ENCODE measurements around the gene TXN. TPM values are rescaled to one million over a fixed set of nuclear protein-coding genes. Genes with fewer than 3 reads are reported as not detected.

The TXN gene
- total RNA-seq, 3 donors from 2014 or later, result 96.7 to 196 (median 145) TPM

DNA sequence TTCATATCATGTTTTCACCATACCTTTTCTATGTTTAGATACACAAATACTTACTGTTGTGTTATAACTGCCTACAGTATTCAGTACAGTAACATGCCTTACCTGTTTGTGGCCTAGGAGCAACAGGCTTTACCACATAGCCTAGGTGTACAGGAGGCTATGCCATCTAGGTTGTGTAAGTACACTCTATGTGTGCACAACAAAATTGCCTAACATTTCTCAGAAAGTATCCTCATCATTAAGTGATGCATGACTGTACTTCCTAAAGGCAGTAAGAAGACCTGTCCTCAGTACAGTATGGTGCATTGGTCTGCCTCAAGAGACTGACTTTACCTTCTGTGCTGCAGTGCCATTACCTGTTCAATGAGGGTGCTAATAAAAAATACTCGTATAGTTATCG is 7.9 kb downstream of the TXN start:
- no peak for DNase-seq (ENCODE audit: low spot score in 2 of 2)
- intact Hi-C loops (cut with DNase I; ENCODE audit: low total_unique reads), result no loop called here
- H3K36me3 ChIP-seq, result no peaks in the 10 kb centered on the region
- H3K27me3 ChIP-seq, result no peaks in the 10 kb centered on the region
- H3K9me3 ChIP-seq, result no peaks in the 10 kb centered on the region
- TF ChIP-seq POLR2A (IDR thresholded peaks at IDR 0.05), result no peak
- TF ChIP-seq, protein P1, sequence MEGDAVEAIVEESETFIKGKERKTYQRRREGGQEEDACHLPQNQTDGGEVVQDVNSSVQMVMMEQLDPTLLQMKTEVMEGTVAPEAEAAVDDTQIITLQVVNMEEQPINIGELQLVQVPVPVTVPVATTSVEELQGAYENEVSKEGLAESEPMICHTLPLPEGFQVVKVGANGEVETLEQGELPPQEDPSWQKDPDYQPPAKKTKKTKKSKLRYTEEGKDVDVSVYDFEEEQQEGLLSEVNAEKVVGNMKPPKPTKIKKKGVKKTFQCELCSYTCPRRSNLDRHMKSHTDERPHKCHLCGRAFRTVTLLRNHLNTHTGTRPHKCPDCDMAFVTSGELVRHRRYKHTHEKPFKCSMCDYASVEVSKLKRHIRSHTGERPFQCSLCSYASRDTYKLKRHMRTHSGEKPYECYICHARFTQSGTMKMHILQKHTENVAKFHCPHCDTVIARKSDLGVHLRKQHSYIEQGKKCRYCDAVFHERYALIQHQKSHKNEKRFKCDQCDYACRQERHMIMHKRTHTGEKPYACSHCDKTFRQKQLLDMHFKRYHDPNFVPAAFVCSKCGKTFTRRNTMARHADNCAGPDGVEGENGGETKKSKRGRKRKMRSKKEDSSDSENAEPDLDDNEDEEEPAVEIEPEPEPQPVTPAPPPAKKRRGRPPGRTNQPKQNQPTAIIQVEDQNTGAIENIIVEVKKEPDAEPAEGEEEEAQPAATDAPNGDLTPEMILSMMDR (IDR thresholded peaks at IDR 0.05), result no peak
- TF ChIP-seq POLR2AphosphoS5 (IDR thresholded peaks at IDR 0.05), result no peak
- peaks cover 0 to under 1% of the 10 kb centered on the region in 2 donors for H3K4me1 ChIP-seq
- no peak overlapping the region for H3K4me3 ChIP-seq
- no peak overlapping the region for H3K27ac ChIP-seq

DNA sequence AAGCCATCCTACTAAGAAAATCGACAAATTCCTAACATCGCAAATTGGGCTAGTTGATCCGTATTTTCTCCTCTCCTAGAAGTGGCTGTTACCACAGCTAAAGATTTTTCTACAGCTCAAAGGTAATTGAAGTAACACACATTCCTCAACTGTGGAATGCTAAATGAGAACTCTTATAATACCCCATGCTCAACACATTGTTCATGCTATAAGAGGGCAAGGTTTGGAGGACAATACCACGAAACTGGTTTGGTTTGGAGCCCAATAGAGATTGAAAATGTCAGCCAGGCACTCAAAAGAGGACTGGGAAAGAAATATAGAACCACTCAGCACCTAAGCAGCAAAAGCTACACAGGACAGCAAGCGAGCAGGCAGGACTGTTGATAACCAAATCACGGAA is 10.1 kb downstream of the TXN start:
- TF ChIP-seq, protein P1 (IDR thresholded peaks at IDR 0.05), result no peak
- TF ChIP-seq POLR2AphosphoS5 (IDR thresholded peaks at IDR 0.05), result no peak
- no peak for TF ChIP-seq POLR2A (IDR thresholded peaks at IDR 0.05)
- Histone ChIP-seq H3K27ac (no peak overlapping the region), H3K4me1 (no peaks in the 10 kb centered on the region), H3K27me3 (no peaks in the 10 kb centered on the region), H3K9me3 (no peaks in the 10 kb centered on the region), H3K36me3 (no peaks in the 10 kb centered on the region), H3K4me3 (no peak overlapping the region)
- intact Hi-C loops (cut with DNase I; ENCODE audit: low total_unique reads), result no loop called here
- DNase-seq (ENCODE audit: low spot score in 2 of 2), result no peak

DNA sequence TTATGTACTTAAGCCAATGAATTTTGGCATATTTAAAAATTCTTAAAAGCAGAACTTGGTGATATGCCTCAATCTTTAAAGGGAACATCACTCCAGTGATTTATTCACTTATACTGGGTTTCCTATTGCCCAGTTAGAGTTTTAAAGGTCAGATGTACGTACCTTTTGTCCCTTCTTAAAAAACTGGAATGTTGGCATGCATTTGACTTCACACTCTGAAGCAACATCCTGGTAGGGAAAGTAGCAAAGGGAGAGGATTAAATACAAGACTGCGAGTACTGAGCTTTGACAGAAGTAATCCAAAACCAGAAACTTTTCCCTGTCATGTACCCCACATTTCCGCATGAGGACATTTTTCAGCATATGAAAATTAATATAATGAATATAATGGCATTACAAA is 11.7 kb downstream of the TXN start:
- no peak overlapping the region for H3K4me3 ChIP-seq
- H3K27ac ChIP-seq, result no peak overlapping the region
- DNase-seq (ENCODE audit: low spot score in 2 of 2), result no peak
- H3K4me1 ChIP-seq, result no peaks in the 10 kb centered on the region
- TF ChIP-seq, protein P1 (IDR thresholded peaks at IDR 0.05), result no peak
- TF ChIP-seq POLR2AphosphoS5 (IDR thresholded peaks at IDR 0.05) (no peak), POLR2A (IDR thresholded peaks at IDR 0.05) (no peak)
- H3K36me3 ChIP-seq, result no peaks in the 10 kb centered on the region
- H3K27me3 ChIP-seq, result no peaks in the 10 kb centered on the region
- intact Hi-C loops (cut with DNase I; ENCODE audit: low total_unique reads), result no loop called here
- H3K9me3 ChIP-seq, result no peaks in the 10 kb centered on the region

DNA sequence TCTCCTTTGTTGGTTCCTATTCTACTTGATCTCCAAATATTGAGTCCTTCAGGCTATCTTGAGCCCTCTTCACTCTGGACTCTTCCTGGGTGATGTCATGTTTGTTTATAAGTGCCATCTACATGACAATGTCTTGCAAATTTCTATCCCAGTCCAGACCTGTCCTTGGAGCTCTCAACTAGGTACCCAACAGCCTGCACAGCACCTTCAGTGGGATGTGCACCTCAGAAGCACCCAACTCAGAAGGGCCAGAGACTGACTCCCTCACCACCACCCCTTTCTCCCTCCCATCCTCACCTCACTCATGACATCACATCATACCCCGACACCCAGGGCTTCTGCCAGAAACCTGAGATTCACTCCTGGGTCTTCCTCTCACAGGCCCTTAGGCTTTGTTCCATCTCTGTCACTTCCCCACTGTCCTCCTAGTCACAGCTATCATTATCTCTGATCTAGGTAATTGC is 14.4 kb downstream of the TXN start:
- intact Hi-C loops (cut with DNase I; ENCODE audit: low total_unique reads), result no loop called here
- DNase-seq (ENCODE audit: low spot score in 2 of 2), result no peak
- no peak overlapping the region for H3K4me3 ChIP-seq
- H3K9me3 ChIP-seq, result no peaks in the 10 kb centered on the region
- H3K27me3 ChIP-seq, result no peaks in the 10 kb centered on the region
- H3K36me3 ChIP-seq, result no peaks in the 10 kb centered on the region
- no peaks in the 10 kb centered on the region for H3K4me1 ChIP-seq
- TF ChIP-seq, protein P1 (IDR thresholded peaks at IDR 0.05), result no peak
- TF ChIP-seq POLR2A (IDR thresholded peaks at IDR 0.05) (no peak), POLR2AphosphoS5 (IDR thresholded peaks at IDR 0.05) (no peak)
- H3K27ac ChIP-seq, result no peak overlapping the region

DNA sequence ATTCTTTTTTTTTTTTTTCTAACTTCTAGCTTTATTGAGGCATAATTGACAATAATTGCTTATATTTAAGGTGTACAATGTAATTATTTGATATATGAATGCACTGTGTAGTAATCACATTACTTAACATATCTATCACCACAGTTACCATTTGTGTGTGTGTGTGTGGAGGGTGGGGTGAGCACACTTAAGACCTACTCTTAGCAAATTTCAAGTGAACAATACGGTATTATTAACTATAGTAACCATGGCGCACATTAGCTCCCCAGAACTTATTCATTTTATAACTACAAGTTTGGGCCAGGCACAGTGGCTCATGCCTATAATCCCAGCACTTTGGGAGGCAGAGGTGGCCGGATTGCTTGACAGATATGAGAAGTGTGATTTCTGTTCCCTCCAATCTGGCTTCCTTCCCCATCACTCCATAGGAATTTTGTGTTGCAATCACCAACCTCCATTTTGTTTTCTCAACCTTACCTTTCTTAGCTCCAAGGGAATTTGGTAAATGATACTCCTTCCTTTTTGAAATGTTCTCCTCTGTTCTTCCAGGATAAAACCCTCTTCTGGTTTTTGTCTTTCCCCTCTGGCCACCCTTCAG is 14.9 kb downstream of the TXN start:
- Histone ChIP-seq H3K27ac (no peak overlapping the region), H3K27me3 (no peaks in the 10 kb centered on the region), H3K4me1 (no peaks in the 10 kb centered on the region), H3K4me3 (no peak overlapping the region), H3K36me3 (no peaks in the 10 kb centered on the region), H3K9me3 (no peaks in the 10 kb centered on the region)
- TF ChIP-seq POLR2A (IDR thresholded peaks at IDR 0.05) (no peak), POLR2AphosphoS5 (IDR thresholded peaks at IDR 0.05) (no peak)
- TF ChIP-seq, protein P1 (IDR thresholded peaks at IDR 0.05), result no peak
- intact Hi-C loops (cut with DNase I; ENCODE audit: low total_unique reads), result no loop called here
- DNase-seq (ENCODE audit: low spot score in 2 of 2), result no peak

Data from breast epithelium (tissue), 4 donors.